ENCODE results near the gene DGKQ.
"Not testable (repeated sequence)": the region's sequence is repeated elsewhere in the genome, so short reads cannot be mapped to it uniquely, and the experiment has no call there.

Gene DGKQ

GRCh38 chr4:1004071-1004418, 30.7 kb upstream of the DGKQ start:
- no peak overlapping the region for H3K4me3 Mint-ChIP-seq
- no peak overlapping the region for H3K27ac Mint-ChIP-seq
- ATAC-seq (replicated peaks) (no peak), DNase-seq (no peak)
- no peaks in the 10 kb centered on the region for H3K9me3 Mint-ChIP-seq
- H3K4me1 Mint-ChIP-seq (ENCODE audit: low read depth in 2 of 2), result peaks cover 6% of the 10 kb centered on the region in 2 donors
- peaks cover 55 to 78% of the 10 kb centered on the region in 2 donors for H3K27me3 Mint-ChIP-seq
- peaks cover 7% of the 10 kb centered on the region for H3K36me3 Mint-ChIP-seq (ENCODE audit: insufficient read depth)

- Mint-ChIP-seq H3K4me1 (ENCODE audit: low read depth in 2 of 2) (peaks cover under 1% of the 10 kb centered on the region in 2 donors), H3K27me3 (peaks cover 55 to 78% of the 10 kb centered on the region in 2 donors), H3K27ac (no peak overlapping the region), H3K36me3 (ENCODE audit: insufficient read depth) (peaks cover 4% of the 10 kb centered on the region), H3K9me3 (no peaks in the 10 kb centered on the region), H3K4me3 (no peak overlapping the region)
- ATAC-seq (replicated peaks), result no peak
- DNase-seq, result no peak
Measured at GRCh38 chr4:1003271-1004070, 30.1 kb upstream of the DGKQ start.

- no peak overlapping the region for H3K27ac Mint-ChIP-seq
- H3K36me3 Mint-ChIP-seq (ENCODE audit: insufficient read depth), result peaks cover 4% of the 10 kb centered on the region
- DNase-seq, result no peak
- ATAC-seq (replicated peaks), result peak; percentile 16
- H3K4me3 Mint-ChIP-seq, result no peak overlapping the region
- H3K4me1 Mint-ChIP-seq (ENCODE audit: low read depth in 2 of 2), result peaks cover 3 to 4% of the 10 kb centered on the region in 2 donors
- H3K27me3 Mint-ChIP-seq, result peaks cover 54 to 78% of the 10 kb centered on the region in 2 donors
- H3K9me3 Mint-ChIP-seq, result no peaks in the 10 kb centered on the region
Measured at GRCh38 chr4:1002631-1003251, 29.4 kb upstream of the DGKQ start.

GRCh38 chr4:1002131-1002630, 28.8 kb upstream of the DGKQ start:
- H3K4me3 Mint-ChIP-seq, result no peak overlapping the region
- H3K36me3 Mint-ChIP-seq (ENCODE audit: insufficient read depth), result peaks cover 4% of the 10 kb centered on the region
- ATAC-seq (replicated peaks) (peak; percentile 46), DNase-seq (no peak)
- H3K27me3 Mint-ChIP-seq, result peaks cover 52 to 75% of the 10 kb centered on the region in 2 donors
- no peaks in the 10 kb centered on the region for H3K9me3 Mint-ChIP-seq
- no peak overlapping the region for H3K27ac Mint-ChIP-seq
- peaks cover 3 to 4% of the 10 kb centered on the region in 2 donors for H3K4me1 Mint-ChIP-seq (ENCODE audit: low read depth in 2 of 2)

DNA sequence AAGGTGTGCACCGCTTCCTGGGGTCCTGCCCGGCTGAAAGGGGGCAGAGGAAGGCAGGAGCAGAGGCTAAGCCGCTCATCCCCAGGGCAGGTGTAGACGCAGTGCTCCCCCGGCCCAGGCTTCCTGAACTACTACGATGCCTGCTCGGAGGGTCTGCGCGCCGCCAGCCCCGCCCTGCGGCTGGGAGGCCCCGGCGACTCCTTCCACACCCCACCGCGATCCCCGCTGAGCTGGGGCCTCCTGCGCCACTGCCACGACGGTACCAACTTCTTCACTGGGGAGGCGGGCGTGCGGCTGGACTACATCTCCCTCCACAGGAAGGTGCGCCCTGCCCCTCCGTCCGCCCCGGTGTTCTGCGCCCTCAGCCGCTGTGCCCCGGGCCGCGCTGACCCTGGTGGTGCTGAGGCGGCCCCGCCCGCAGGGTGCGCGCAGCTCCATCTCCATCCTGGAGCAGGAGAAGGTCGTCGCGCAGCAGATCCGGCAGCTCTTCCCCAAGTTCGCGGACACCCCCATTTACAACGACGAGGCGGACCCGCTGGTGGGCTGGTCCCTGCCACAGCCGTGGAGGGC, 28.3 kb upstream of the DGKQ start:
- H3K9me3 Mint-ChIP-seq, result no peaks in the 10 kb centered on the region
- H3K27ac Mint-ChIP-seq, result no peak overlapping the region
- ATAC-seq (replicated peaks) (no peak), DNase-seq (no peak)
- H3K27me3 Mint-ChIP-seq, result peaks cover 52 to 75% of the 10 kb centered on the region in 2 donors
- no peak overlapping the region for H3K4me3 Mint-ChIP-seq
- H3K4me1 Mint-ChIP-seq (ENCODE audit: low read depth in 2 of 2), result peaks cover 6 to 8% of the 10 kb centered on the region in 2 donors
- peaks cover 4% of the 10 kb centered on the region for H3K36me3 Mint-ChIP-seq (ENCODE audit: insufficient read depth)

DNA sequence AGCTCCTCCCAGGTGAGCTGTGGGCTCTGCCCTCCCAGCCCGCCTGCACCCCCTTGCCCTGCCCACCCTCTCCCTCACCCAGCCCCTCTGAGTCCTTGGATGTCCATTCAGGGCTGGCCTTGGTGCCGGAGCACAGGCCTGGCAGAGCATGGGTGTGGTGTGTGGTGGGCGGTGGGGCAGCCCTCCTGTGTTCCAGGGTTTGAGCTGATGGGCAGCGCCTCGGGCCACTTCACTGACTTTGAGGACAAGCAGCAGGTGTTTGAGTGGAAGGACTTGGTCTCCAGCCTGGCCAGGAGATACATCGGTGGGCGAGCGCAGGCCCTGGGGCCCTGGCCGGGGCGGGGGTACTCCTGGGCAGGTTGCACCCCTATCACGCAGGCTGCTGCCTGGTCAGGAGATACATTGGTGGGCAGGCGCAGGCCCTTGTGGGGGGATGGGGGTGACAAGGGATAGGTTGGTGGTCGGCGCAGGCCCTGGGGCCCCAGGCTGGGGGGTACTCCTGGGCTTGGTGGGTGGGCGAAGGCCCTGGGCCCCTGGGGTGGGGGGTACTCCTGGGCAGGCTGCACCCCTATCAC, 27.4 kb upstream of the DGKQ start:
- Mint-ChIP-seq H3K36me3 (ENCODE audit: insufficient read depth) (peaks cover 4% of the 10 kb centered on the region), H3K27me3 (peaks cover 45 to 75% of the 10 kb centered on the region in 2 donors), H3K4me3 (no peak overlapping the region), H3K9me3 (no peaks in the 10 kb centered on the region), H3K4me1 (ENCODE audit: low read depth in 2 of 2) (peaks cover 6 to 8% of the 10 kb centered on the region in 2 donors), H3K27ac (no peak overlapping the region)
- DNase-seq, result no peak
- ATAC-seq (replicated peaks), result no peak

DNA sequence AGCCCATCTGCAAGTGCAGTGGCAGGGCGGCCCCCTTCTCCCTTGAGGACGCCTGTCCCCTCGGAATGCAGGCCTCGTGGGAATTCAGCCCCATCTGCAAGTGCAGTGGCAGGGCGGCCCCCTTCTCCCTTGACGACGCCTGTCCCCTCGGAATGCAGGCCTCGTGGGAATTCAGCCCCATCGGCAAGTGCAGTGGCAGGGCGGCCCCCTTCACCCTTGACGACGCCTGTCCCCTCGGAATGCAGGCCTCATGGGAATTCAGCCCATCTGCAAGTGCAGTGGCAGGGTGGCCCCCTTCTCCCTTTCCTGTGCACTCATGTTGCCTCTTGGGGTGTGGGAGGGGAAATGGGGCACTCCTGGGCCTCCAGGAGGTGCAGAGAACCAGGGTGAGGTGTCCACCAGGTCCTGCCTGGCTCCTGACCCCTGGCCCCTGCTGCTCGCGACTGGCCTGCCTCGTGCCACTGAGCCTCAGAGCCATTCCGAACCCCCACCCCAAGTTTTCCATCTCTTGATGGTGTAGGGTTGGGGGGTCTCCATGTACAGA, 26.6 kb upstream of the DGKQ start:
- no peak overlapping the region for H3K27ac Mint-ChIP-seq
- H3K9me3 Mint-ChIP-seq, result no peaks in the 10 kb centered on the region
- DNase-seq (no peak), ATAC-seq (replicated peaks) (no peak)
- H3K27me3 Mint-ChIP-seq, result peaks cover 41 to 73% of the 10 kb centered on the region in 2 donors
- peaks cover 6 to 8% of the 10 kb centered on the region in 2 donors for H3K4me1 Mint-ChIP-seq (ENCODE audit: low read depth in 2 of 2)
- no peak overlapping the region for H3K4me3 Mint-ChIP-seq
- peaks cover 4% of the 10 kb centered on the region for H3K36me3 Mint-ChIP-seq (ENCODE audit: insufficient read depth)

DNA sequence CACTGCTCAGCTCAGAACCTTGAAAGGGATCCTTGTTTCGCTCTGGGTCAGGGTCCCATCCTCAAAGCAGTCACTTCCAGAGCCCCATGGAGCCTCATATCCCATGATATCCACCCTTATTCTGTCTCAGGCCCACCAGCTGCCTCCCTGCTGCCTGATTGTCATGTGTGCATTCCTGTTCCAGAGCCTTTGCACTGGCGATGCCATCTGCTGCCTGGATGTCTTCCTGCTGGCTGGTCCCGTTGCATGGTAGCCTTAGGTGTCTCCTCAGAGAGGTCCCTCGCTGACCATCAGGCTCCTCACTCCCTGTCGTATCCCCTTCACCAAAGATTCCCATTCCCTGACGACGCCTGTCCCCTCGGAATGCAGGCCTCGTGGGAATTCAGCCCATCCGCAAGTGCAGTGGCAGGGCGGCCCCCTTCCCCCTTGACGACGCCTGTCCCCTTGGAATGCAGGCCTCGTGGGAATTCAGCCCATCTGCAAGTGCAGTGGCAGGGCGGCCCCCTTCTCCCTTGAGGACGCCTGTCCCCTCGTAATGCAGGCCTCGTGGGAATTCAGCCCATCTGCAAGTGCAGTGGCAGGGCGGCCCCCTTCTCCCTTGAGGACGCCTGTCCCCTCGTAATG, 26.0 kb upstream of the DGKQ start:
- DNase-seq; H3K9me3 Mint-ChIP-seq; H3K36me3 Mint-ChIP-seq (ENCODE audit: insufficient read depth); H3K4me3 Mint-ChIP-seq; ATAC-seq (replicated peaks); H3K4me1 Mint-ChIP-seq (ENCODE audit: low read depth in 2 of 2); H3K27ac Mint-ChIP-seq: not testable (repeated sequence)
- H3K27me3 Mint-ChIP-seq, result peaks cover 35 to 67% of the 10 kb centered on the region in 2 donors

DNA sequence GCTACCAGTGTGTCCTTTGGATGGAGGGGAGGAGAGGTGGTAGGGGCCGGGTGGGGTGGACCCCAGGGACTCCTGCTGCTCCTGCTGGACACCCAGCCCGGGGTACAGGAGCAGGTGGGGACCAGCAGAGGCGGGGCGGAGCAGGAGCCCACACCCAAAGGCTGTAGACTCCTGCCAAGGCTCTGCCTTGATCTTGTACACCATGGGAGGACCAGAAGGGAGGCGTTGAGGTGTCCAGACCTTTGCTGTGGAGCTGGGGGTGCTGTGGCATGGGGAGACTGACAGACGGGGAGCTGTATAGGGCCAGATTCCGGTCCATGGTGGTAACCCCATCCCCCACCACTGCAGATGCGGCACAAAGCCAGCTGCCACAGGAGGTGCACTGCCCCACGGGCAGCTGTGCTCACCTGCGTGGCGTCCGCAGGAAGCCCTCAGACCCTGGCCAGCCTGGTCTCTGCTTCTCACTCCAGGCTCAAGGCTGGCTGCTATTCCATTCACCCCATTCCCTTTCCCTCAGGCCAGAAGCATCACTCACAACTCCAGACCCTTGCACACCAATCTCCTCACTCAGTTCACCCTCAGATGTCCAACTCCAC, 24.8 kb upstream of the DGKQ start:
- Mint-ChIP-seq H3K9me3 (no peaks in the 10 kb centered on the region), H3K4me1 (ENCODE audit: low read depth in 2 of 2) (peaks cover 6 to 8% of the 10 kb centered on the region in 2 donors), H3K27ac (no peak overlapping the region), H3K27me3 (peaks cover 30 to 57% of the 10 kb centered on the region in 2 donors), H3K36me3 (ENCODE audit: insufficient read depth) (peaks cover 4% of the 10 kb centered on the region), H3K4me3 (peak overlapping the region in 1 of 2 donors; percentile 33)
- ATAC-seq (replicated peaks) (no peak), DNase-seq (no peak)

GRCh38 chr4:997375-998071, 24.2 kb upstream of the DGKQ start:
- peaks cover 30 to 57% of the 10 kb centered on the region in 2 donors for H3K27me3 Mint-ChIP-seq
- peak overlapping the region in 1 of 2 donors; percentile 33 for H3K4me3 Mint-ChIP-seq
- ATAC-seq (replicated peaks), result peak; percentile 67
- H3K4me1 Mint-ChIP-seq (ENCODE audit: low read depth in 2 of 2), result peaks cover 6 to 8% of the 10 kb centered on the region in 2 donors
- peaks cover 4% of the 10 kb centered on the region for H3K36me3 Mint-ChIP-seq (ENCODE audit: insufficient read depth)
- H3K9me3 Mint-ChIP-seq, result no peaks in the 10 kb centered on the region
- DNase-seq, result no peak
- no peak overlapping the region for H3K27ac Mint-ChIP-seq

- ATAC-seq (replicated peaks), result no peak
- no peaks in the 10 kb centered on the region for H3K9me3 Mint-ChIP-seq
- no peak overlapping the region for H3K27ac Mint-ChIP-seq
- H3K4me3 Mint-ChIP-seq, result peak overlapping the region in 1 of 2 donors; percentile 57
- H3K36me3 Mint-ChIP-seq (ENCODE audit: insufficient read depth), result peaks cover 4% of the 10 kb centered on the region
- DNase-seq, result no peak
- peaks cover 6 to 8% of the 10 kb centered on the region in 2 donors for H3K4me1 Mint-ChIP-seq (ENCODE audit: low read depth in 2 of 2)
- H3K27me3 Mint-ChIP-seq, result peaks cover 30 to 57% of the 10 kb centered on the region in 2 donors
Measured at GRCh38 chr4:996997-997374, 23.6 kb upstream of the DGKQ start.

Data from effector memory CD8-positive, alpha-beta T cell (primary cell).